ENCODE data around the gene STX18.

STX18 gene

DNA sequence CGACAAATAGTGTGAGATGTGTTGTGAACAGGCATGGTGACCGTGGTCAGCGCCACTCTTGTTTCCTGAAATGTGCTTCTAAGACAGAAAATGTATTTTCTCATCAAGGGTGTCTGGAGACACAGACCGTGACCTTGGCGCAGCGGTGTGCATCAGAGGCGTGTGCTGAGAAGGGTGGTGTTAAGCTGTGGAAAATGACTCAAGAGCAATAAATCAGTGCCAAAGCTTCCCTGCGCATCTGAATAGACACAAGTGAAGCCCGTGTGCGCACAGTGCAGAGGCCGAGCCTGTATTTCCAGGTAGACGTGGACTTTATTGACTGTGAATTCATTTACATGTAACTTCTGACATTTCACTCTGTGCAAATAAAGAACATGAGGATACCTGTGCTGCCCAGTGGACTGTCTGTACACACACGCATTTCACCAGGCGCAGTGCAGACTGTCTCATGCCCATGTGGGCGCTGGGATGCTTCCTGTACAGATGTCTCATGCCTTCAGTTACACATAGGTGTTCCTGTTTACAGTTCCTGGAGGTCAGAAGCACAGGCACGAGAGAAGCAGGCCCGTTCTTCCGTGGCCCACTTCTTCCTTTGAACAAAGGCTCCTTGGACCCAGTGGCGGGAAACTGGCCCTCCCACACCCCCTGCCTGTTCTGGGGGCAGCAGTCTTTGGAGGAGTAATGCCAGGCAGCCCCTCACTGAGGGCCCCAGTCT is 123.0 kb downstream of the STX18 start:
- DNase-seq (ENCODE audit: low spot score) = no peak

GRCh38 chr4:4417886-4418285 is 124.0 kb downstream of the STX18 start:
- DNase-seq (ENCODE audit: low spot score) = no peak

DNA sequence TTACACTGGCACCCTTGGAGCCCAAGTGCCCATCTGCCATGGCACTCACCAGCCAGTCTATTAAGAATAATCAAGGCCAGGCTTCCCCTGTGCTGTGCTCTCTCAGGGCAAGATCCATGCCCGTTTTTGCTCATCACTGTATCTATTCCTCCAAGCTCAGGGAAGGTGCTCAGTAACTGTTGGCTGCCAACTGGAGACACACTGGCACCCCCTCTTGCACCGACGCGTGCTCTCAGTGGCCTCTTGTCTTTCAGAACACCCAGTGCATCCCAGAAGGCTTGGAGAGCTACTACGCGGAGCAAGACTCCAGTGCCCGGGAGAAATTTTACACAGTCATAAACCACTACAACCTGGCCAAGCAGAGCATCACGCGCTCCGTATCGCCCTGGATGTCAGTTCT is 124.9 kb downstream of the STX18 start:
- no peak for DNase-seq (ENCODE audit: low spot score)

GRCh38 chr4:4415806-4416805 is 125.7 kb downstream of the STX18 start:
- DNase-seq (ENCODE audit: low spot score) = no peak

GRCh38 chr4:4415107-4415805 is 126.6 kb downstream of the STX18 start:
- DNase-seq (ENCODE audit: low spot score) = no peak

DNA sequence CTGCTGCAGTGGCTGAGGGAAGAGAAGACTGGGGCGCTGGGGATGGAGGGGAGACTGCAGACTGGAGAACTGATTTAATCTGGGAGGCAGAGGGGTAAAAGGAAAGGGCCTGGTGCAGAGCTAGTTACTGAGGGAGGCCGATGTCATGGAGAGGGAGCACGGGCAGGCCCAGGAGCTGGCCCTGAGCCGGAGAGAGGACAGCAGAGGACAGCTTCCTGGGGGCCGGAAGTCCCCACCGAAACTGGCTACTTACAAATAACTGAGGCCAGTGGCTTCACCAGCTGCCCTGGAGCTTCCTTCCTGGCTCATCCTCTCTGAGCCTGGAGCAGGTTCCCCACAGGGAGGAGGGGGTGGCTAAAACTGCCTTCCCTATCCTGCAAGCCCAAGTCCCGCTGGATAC is 128.0 kb downstream of the STX18 start:
- no peak for DNase-seq (ENCODE audit: low spot score)

DNA sequence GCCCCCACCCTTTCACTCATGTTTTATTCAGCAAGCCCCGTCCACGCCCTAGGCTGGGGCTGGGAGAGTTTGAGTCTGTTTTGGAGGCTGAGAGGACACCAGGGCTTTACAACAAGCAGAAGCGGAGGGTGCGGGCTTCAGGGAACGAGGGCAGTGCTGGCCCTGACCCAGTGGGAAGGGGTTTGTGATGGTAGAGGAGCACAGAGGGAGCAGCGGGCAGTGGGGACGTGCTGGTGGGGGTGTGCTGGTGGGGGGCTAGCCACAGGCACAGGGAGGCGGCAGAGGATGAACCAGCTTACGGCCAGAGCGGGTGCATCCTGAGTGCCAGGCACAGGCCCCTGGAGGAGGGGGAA is 128.5 kb downstream of the STX18 start:
- no peak for DNase-seq (ENCODE audit: low spot score)

- DNase-seq (ENCODE audit: low spot score) = no peak
Measured at GRCh38 chr4:4412641-4413372, 129.0 kb downstream of the STX18 start.

- no peak for DNase-seq (ENCODE audit: low spot score)
Measured at GRCh38 chr4:4411906-4412305, 129.9 kb downstream of the STX18 start.

- no peak for DNase-seq (ENCODE audit: low spot score)
Measured at GRCh38 chr4:4410271-4410670, 131.6 kb downstream of the STX18 start.

- no peak for DNase-seq (ENCODE audit: low spot score)
Measured at GRCh38 chr4:4409416-4410115, 132.3 kb downstream of the STX18 start.

DNA sequence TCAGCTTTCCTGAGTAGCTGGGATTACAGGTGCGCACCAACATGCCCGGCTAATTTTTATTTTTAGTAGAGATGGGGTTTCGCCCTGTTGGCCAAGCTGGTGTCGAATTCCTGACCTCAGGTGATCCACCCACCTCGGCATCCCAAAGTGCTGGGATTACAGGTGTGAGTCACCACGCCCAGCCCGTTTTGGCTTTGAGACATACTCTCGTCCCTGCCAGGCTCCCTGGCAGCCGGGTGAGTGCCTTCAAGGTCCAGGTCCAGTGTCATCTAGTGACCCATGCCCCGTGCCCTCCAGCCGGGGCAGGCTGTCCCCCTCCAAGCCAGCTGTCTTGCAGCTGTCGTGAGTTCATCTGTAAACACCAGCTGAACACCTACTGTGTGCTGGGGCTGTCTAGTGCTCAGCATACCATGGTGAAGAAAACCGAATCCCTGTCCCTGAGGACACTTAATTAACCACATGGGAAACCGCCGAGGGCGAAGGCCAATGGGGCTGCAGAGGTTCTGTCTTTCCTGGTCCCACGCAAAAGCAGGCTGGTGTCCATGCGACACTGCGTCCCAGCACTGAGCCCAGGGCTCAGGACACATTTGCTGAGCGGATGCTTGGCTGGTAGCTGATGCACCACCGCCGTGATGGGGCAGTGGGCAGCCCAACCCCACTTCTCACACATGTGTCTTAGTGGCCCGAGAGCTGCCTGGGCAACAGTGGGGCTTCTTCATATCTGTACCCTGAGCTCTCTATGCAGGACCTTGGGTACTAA is 133.1 kb downstream of the STX18 start:
- DNase-seq (ENCODE audit: low spot score) = no peak

- DNase-seq (ENCODE audit: low spot score) = no peak
Measured at GRCh38 chr4:4408132-4408523, 133.7 kb downstream of the STX18 start.

DNA sequence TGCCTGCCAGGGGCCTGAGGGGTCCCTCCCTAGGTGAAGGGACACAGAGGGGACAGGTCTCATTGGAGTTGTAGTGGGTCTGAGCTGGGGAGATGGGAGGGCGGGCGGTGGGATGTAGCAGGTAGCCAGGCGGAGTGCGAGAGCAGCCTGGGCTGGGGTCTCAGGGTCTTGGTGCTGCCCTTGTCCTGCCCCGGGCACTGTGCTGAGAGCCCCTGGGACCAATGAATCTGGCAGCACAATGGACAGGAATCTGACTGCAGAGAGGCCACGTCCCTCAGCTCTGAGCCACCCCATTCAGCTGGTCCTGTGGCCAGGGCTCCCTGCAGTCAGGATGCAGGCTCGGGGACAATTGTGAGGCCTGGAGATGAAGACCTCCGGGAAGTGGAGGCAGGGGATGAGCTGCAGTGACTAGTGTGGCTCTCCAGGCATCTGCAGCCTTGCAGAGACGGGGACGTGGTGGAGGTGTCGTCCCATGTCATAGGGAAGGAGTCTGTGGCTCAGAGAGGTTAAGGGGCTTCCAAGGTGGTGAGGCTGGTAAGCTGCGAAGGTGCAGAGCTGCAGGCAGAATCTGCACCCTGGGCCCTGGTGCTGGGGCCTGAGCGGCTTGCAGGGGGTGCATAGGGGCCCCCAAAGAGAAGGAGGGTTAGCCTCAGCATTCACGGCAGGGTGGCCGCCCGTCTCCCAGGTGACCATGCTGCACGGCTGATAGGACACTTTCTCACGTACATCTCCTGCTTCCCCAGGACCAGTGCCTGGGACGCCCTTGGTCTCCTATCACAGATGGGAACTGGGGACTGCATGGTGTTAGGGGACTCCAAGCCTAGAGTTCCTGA is 134.3 kb downstream of the STX18 start:
- DNase-seq (ENCODE audit: low spot score) = no peak

DNA sequence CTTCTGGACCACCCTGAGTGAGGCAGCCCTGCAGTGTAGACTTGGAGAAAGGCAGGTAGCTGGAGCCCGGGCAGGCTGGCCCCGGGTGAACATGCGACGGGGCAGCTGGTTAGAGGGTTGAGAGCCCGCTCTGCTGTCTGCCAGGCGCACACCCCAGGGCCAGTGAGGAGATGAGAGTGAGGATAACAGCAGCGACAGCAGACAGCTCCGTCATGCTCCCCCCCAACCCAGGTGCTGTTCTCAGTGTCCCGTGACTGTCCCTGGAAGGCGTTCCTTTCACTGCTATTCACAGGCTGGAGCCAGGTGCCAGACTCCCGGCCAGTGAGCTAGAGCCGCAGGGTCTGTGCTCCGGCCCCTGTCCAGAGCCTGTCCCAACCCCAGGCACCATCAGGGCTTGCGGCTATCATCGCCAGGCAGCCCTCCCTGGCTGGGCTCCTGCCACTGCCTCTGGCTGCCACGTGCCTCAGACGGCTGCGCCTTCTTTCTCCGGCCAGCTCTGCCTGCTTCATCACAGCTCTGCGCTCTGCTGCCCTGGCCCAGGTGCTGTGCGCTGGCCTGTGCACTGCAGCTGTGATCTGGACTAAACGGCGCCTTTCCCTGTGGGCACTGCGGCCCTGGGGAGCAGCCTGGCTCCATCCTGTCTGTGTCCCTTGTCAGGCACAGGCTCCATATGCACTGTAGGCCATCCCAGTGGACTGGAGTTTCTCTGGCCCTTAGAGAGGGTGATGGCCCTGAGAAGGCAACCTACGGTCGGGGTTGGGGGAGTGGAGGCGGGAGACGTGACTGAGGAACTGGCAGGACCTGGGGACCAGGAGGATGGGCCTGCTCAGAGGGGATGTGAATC is 135.2 kb downstream of the STX18 start:
- no peak for DNase-seq (ENCODE audit: low spot score)

- DNase-seq (ENCODE audit: low spot score) = no peak
Measured at GRCh38 chr4:4405358-4405962, 136.4 kb downstream of the STX18 start.

DNA sequence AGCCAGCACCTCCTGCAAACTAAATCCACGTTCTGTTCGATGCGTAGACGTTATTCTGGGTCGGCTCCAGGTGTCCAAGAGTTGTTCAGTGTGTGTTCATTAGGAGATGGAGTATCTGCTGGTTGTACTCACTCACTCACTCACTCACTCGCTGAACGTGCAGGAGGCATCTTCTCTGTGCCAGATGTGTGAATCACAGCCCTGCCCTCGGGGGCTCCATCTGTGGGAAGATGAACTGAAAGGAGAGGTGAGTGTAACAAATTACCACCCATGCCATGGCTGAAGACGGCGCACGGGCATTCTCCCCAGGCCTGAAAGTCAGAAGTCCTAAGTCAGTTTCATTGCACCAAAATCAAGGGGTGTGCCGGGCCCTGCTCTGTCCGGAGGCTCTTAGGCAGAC is 138.9 kb downstream of the STX18 start:
- no peak for DNase-seq (ENCODE audit: low spot score)

- no peak for DNase-seq (ENCODE audit: low spot score)
Measured at GRCh38 chr4:4401036-4401435, 140.8 kb downstream of the STX18 start.

Measured in RKO (cell line).